Measurements from ENCODE around the gene STRBP.
"Not testable (repeated sequence)": the region's sequence is repeated elsewhere in the genome, so short reads cannot be mapped to it uniquely, and the experiment has no call there.

Gene STRBP

DNA sequence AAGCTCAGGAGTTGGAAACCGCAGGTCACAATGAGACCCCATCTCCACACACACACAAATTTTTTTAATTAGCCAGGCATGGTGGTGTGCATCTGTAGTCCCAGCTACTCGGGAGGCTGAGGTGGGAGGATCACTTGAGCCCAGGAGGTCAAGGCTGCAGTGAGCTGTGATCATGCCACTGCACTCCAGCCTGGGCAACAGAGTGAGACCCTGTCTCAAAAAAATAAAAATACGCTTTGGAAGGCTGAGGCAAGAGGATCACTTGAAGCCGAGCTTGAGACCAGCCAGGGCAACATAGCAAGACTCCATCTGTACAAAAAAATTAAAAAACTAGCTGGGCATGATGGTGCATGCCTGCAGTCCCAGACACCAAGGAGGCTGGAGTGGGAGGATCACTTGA is 19.2 kb downstream of the STRBP start:
- H3K27ac Mint-ChIP-seq, CTCF ChIA-PET, H3K36me3 Mint-ChIP-seq, H3K27me3 Mint-ChIP-seq, H3K4me1 Mint-ChIP-seq, H3K9me3 Mint-ChIP-seq, DNase-seq, H3K4me3 Mint-ChIP-seq: not testable (repeated sequence)

DNA sequence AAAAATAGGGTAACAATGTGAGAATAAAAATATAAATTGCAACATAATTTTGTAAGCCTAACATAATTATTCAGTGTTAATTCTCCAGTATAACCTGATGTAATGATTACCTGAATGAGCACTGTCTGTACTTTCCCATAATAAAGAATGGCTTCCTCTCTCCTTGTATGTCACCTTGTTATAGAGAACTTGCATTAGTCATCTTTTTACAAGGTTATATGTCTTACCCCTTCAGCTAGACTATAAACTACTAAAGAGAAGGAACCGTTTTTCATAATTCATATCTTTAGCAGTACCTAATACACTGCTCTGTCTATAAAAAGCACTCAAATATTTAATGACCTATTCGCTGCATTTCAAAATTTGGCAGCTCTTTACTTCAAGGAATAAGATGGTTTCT is 19.8 kb downstream of the STRBP start:
- H3K4me1 Mint-ChIP-seq: peaks cover 4% of the 10 kb centered on the region
- no peaks in the 10 kb centered on the region for H3K9me3 Mint-ChIP-seq
- H3K36me3 Mint-ChIP-seq: no peaks in the 10 kb centered on the region
- CTCF ChIA-PET: no interaction called here
- H3K4me3 Mint-ChIP-seq: no peak overlapping the region
- H3K27me3 Mint-ChIP-seq: no peaks in the 10 kb centered on the region
- DNase-seq: no peak
- H3K27ac Mint-ChIP-seq: no peak overlapping the region

DNA sequence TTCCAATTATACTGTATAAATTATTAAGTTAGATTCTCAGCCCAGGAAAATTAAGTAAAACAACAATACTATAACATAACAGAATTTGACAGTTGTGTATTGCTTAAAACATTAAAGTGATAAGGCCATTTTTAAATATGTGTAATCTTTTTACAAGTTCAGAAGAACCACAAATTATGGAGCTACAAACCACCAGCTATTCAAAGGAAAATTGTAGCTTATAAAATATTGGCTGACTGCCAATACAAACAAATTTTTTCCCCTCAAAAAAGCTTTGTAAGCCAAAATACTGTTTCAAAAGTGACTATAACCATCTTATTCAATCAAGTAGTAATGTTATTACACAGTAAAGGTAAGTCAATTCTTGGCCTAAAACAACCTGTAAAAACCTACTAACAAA is 21.9 kb downstream of the STRBP start:
- Mint-ChIP-seq H3K27me3 (no peaks in the 10 kb centered on the region), H3K9me3 (no peaks in the 10 kb centered on the region), H3K36me3 (no peaks in the 10 kb centered on the region), H3K4me1 (no peaks in the 10 kb centered on the region), H3K4me3 (no peak overlapping the region), H3K27ac (no peak overlapping the region)
- CTCF ChIA-PET: no interaction called here
- DNase-seq: no peak

DNA sequence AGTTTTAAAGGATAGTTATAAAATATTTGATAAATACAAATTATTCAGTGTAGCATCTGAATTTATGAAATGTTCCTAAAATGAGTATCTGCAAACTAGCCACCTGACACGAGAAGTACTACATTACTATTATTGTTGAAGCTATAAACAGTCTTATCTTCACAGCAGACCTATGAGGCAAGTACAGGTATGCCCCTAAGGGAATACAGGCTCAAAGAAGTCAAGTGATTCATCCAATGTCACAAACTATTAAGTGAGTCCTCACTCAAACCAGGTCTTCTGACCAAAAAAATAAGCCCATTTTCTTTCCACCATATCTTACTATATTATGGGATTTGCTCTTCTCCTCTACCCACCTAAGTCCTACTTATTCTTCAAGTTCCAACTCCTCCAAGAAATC is 28.7 kb downstream of the STRBP start:
- CTCF ChIA-PET: no interaction called here
- Mint-ChIP-seq H3K27ac (no peak overlapping the region), H3K27me3 (no peaks in the 10 kb centered on the region), H3K9me3 (no peaks in the 10 kb centered on the region), H3K4me1 (peaks cover 7% of the 10 kb centered on the region), H3K36me3 (no peaks in the 10 kb centered on the region), H3K4me3 (no peak overlapping the region)
- no peak for DNase-seq

DNA sequence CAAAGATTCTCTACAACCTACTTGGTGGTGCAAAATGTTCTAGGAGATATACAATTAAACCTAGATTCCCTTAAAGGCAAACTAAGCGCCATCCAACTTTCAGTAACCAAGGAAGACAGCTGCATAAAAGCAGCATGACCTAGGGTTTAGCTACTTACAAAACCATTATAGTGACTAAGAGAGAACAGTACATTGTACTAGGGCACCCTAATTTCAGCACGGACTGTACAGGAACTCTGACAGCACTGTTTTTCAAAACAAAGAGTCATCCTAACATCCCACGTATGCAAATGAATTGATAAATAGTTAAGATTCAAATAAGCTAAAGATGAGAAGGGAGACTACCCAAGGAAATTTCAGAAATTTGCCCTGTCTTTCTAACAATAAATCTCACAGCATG is 30.0 kb downstream of the STRBP start:
- no peak overlapping the region for H3K4me3 Mint-ChIP-seq
- peaks cover 11% of the 10 kb centered on the region for H3K4me1 Mint-ChIP-seq
- H3K27me3 Mint-ChIP-seq: no peaks in the 10 kb centered on the region
- no peaks in the 10 kb centered on the region for H3K36me3 Mint-ChIP-seq
- no peak overlapping the region for H3K27ac Mint-ChIP-seq
- no peak for DNase-seq
- H3K9me3 Mint-ChIP-seq: no peaks in the 10 kb centered on the region
- CTCF ChIA-PET: interaction anchor here (0.6 to 1.3 kb wide), 3 partner anchors 13 to 887 kb away, joined by 3 to 6 read pairs (median 3); no protein-coding TSS in a partner anchor

DNA sequence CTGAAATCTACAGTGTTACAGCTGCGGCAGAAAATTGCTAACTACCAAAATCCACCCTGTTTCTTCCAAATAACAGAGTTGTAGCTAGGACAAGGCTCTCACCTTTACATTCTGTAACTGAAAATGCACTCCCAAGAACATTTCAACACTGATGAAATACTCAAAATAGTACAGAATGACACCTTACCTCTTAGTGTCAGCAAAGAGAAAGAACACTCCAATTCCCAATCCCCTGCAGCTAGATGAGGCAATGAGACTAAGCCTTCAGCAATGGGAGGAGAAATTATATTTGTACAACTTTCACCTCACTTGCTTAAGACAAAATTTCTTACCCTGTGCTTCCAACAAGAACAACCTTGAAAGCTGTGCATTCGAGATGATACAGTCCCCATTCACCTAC is 31.2 kb downstream of the STRBP start:
- no peaks in the 10 kb centered on the region for H3K27me3 Mint-ChIP-seq
- peaks cover 11% of the 10 kb centered on the region for H3K4me1 Mint-ChIP-seq
- CTCF ChIA-PET: no interaction called here
- no peak for DNase-seq
- no peak overlapping the region for H3K4me3 Mint-ChIP-seq
- H3K27ac Mint-ChIP-seq: no peak overlapping the region
- H3K9me3 Mint-ChIP-seq: no peaks in the 10 kb centered on the region
- H3K36me3 Mint-ChIP-seq: no peaks in the 10 kb centered on the region

DNA sequence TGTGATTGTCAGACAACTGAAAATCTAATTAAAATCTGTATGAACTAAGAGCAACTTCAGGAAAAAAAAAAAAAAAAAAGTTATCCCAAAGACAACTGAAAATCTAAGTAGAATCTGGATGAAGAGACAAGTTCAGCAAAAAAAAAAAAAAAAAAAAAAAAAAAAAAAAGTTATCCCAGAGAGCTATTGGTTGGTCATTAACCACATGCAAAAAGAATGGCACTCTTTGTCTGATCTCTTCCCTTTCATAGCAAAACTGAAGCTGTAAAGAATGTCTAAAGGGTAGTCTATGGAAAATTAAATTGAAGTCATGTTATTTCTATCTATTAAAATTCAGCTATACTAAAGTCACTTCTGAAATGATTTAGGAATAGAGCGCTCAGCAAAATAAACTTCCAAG is 32.9 kb downstream of the STRBP start:
- Mint-ChIP-seq H3K27me3 (no peaks in the 10 kb centered on the region), H3K9me3 (no peaks in the 10 kb centered on the region), H3K4me1 (peaks cover 11% of the 10 kb centered on the region), H3K27ac (no peak overlapping the region), H3K4me3 (no peak overlapping the region), H3K36me3 (no peaks in the 10 kb centered on the region)
- no peak for DNase-seq
- CTCF ChIA-PET: interaction anchor here (0.7 to 1.0 kb wide), 2 partner anchors 8 to 213 kb away, joined by 3 read pairs; no protein-coding TSS in a partner anchor

DNA sequence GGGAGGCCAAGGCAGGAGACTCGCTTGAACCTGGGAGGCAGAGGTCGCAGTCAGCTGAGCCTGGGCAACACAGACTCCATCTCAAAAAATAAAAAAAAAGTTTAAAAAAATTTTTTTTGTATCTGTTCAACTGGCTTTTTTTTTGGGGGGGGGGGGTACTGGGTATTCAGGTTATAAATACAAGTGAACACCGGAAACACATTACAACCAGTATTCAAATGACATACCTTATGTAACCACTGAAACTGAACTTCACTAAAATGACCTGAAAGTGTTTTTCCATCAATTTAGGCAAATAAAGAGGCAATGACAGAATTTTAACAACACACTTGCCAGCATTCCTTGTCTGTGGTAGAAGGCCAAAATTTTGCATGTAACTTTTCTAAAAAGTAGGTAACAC is 33.5 kb downstream of the STRBP start:
- CTCF ChIA-PET: interaction anchor here (1.0 kb wide), 1 partner anchor 8 kb away, joined by 3 read pairs; no protein-coding TSS in a partner anchor
- H3K36me3 Mint-ChIP-seq: no peaks in the 10 kb centered on the region
- H3K4me3 Mint-ChIP-seq: no peak overlapping the region
- no peak overlapping the region for H3K27ac Mint-ChIP-seq
- peaks cover 11% of the 10 kb centered on the region for H3K4me1 Mint-ChIP-seq
- no peaks in the 10 kb centered on the region for H3K9me3 Mint-ChIP-seq
- no peaks in the 10 kb centered on the region for H3K27me3 Mint-ChIP-seq
- no peak for DNase-seq

DNA sequence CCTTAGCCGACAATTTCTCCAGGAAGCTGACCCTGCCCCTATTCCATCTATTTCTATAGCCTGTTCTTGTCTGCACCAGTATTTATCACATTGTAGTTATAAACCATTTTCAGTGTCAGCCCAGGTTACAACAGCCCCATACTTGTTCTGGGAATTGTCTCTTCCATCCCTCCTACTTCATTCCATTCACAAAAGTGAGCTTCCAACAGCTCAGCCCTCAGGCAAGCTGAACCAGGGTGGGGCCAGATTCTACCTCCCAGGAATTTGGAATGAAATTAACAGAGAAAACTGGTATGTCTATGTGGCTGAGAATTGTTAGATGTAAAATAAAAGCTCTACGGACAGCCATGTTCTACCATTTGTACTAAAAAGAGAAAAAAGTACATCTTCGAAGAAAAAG is 36.1 kb downstream of the STRBP start:
- Mint-ChIP-seq H3K4me1 (peaks cover 11% of the 10 kb centered on the region), H3K27ac (no peak overlapping the region), H3K4me3 (no peak overlapping the region), H3K36me3 (no peaks in the 10 kb centered on the region), H3K27me3 (no peaks in the 10 kb centered on the region), H3K9me3 (no peaks in the 10 kb centered on the region)
- DNase-seq: no peak
- CTCF ChIA-PET: no interaction called here

DNA sequence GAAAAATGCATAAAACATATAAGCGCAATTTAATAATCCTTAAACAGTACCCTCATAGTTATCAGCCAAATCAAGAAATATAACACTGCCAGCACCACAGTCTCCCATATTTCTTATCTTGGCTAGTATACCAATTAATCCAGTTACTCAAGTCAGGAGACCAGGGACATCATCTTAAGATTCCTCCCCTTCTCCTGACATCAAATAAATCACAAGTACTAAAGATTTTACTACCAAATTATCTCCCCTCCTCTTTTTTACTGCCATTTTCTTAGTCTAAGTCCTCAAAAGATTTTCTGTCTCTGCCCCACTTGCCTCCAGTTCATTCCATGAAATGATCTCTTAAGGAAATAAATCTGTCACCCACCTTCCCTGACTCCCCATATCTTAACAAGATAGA is 37.0 kb downstream of the STRBP start:
- Mint-ChIP-seq H3K27ac (no peak overlapping the region), H3K27me3 (no peaks in the 10 kb centered on the region)
- no peak for DNase-seq

DNA sequence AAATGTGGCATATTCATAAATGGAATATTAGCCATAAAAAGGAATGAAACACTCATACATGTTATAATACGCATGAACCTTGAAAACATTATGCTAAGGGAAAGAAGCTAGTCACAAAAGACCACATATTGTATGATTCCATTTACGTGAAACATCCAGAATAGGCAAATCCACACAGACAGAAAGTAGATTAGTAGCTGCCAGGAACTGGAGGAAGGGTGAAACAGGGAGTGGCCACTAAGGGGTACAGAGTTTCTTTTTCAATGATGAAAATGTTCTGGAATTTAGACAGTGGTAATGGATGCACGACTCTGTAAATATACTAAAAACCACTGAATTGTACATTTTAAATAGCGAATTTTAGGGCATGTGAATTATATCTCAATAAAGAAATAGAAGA is 39.4 kb downstream of the STRBP start:
- no peak for DNase-seq
- H3K9me3 Mint-ChIP-seq: no peaks in the 10 kb centered on the region
- H3K27ac Mint-ChIP-seq: no peak overlapping the region
- H3K27me3 Mint-ChIP-seq: no peaks in the 10 kb centered on the region
- CTCF ChIA-PET: no interaction called here
- peaks cover 2% of the 10 kb centered on the region for H3K36me3 Mint-ChIP-seq
- peaks cover 17% of the 10 kb centered on the region for H3K4me1 Mint-ChIP-seq
- no peak overlapping the region for H3K4me3 Mint-ChIP-seq

More for the DNA sequence above, 37.0 kb downstream of the STRBP start:
- peaks cover 11% of the 10 kb centered on the region for H3K4me1 Mint-ChIP-seq
- CTCF ChIA-PET: no interaction called here
- no peak overlapping the region for H3K4me3 Mint-ChIP-seq
- no peaks in the 10 kb centered on the region for H3K9me3 Mint-ChIP-seq
- H3K36me3 Mint-ChIP-seq: peaks cover 2% of the 10 kb centered on the region

DNA sequence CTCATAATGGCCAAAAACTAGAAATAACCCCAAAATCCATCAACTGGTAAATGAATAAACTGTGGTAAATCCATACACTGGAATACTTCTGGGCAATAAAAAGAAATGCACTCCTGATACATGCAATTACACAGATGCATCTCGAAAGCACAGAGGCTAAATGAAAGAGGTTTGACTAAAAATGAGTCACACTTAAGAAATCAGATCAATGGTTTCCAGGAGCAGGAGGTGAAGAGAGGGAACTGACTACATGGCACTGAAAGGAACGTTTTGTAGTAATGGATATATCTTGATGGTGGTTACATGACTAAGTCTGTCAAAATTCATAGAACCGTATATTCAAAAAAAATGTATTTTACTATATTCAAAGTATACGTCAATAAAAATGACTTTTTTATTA is 42.4 kb downstream of the STRBP start:
- Mint-ChIP-seq H3K27me3 (no peaks in the 10 kb centered on the region), H3K36me3 (peaks cover 2% of the 10 kb centered on the region), H3K9me3 (no peaks in the 10 kb centered on the region), H3K4me3 (no peak overlapping the region), H3K27ac (peak overlapping the region; percentile 46), H3K4me1 (peaks cover 17% of the 10 kb centered on the region)
- DNase-seq: no peak
- CTCF ChIA-PET: interaction anchor here (0.6 to 1.4 kb wide), 8 partner anchors 8 to 144 kb away, joined by 3 to 6 read pairs (median 4); no protein-coding TSS in a partner anchor

DNA sequence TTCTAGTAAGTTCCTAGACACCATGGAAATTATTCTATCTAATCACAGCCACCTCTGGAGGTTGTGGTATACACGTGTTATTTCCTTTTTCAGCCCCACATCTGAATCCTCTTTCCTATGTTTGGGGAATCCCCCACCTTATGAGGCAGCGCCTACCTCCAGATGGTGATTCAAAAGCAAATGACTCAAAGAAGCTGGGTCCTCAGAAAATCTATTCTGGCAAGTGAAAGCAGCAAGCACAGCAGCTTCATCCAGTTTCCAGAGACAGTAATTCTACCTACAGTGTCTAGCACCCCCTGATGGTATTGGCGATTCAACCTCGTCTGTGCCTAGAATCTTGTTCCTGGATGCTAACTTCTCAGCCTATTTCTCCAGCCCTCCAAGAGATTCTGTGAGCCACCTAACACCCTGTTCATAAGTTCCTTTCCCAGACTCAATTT is 43.0 kb downstream of the STRBP start:
- CTCF ChIA-PET: interaction anchor here (0.6 to 1.4 kb wide), 13 partner anchors 8 to 148 kb away, joined by 3 to 6 read pairs (median 4); no protein-coding TSS in a partner anchor
- Mint-ChIP-seq H3K27ac (peak overlapping the region; percentile 46), H3K4me3 (no peak overlapping the region)

DNA sequence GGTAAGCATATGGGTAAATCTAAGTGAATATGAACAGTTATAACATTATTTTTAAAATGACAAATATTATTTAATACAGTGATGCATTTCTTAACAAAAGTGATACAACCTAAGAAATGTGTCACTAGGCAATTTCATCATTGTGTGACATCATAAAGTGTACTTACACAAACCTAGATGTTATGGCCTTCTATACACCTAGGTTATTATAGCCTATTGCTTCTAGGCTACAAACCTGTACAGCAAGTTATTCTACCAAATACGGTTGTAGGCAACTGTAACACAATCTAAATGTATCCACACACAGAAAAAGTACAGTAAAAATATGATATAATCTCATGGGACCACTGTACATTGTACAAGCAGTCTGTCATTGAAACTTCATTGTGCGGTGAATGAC is 48.3 kb downstream of the STRBP start:
- Mint-ChIP-seq H3K27me3 (no peaks in the 10 kb centered on the region), H3K36me3 (no peaks in the 10 kb centered on the region), H3K4me3 (no peak overlapping the region), H3K4me1 (peaks cover 4% of the 10 kb centered on the region), H3K27ac (no peak overlapping the region), H3K9me3 (no peaks in the 10 kb centered on the region)
- no peak for DNase-seq
- CTCF ChIA-PET: no interaction called here

More for the DNA sequence above, 43.0 kb downstream of the STRBP start:
- DNase-seq: peak; percentile 60
- Mint-ChIP-seq H3K9me3 (no peaks in the 10 kb centered on the region), H3K27me3 (no peaks in the 10 kb centered on the region), H3K36me3 (peaks cover 2% of the 10 kb centered on the region), H3K4me1 (peaks cover 17% of the 10 kb centered on the region)

DNA sequence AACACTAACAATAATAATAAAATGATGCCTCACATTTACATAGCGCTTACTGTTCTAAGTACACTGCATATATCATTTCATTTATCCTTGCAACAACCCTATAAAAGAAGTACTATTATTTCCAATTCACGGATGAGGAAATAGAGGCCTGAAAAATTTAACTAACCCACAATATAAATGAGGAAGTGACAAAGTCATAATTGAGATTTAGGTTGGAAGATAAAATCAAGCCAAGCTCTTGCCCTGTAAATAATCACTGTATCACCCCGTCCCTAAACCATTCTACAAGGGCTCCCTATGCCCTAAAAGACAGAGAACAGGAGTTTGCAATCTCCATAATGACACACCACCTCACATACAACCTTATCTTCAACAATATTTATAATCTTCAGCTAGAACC is 49.6 kb downstream of the STRBP start:
- no peaks in the 10 kb centered on the region for H3K36me3 Mint-ChIP-seq
- no peak for DNase-seq
- CTCF ChIA-PET: no interaction called here
- no peak overlapping the region for H3K4me3 Mint-ChIP-seq
- no peaks in the 10 kb centered on the region for H3K9me3 Mint-ChIP-seq
- no peak overlapping the region for H3K27ac Mint-ChIP-seq
- no peaks in the 10 kb centered on the region for H3K4me1 Mint-ChIP-seq
- no peaks in the 10 kb centered on the region for H3K27me3 Mint-ChIP-seq

DNA sequence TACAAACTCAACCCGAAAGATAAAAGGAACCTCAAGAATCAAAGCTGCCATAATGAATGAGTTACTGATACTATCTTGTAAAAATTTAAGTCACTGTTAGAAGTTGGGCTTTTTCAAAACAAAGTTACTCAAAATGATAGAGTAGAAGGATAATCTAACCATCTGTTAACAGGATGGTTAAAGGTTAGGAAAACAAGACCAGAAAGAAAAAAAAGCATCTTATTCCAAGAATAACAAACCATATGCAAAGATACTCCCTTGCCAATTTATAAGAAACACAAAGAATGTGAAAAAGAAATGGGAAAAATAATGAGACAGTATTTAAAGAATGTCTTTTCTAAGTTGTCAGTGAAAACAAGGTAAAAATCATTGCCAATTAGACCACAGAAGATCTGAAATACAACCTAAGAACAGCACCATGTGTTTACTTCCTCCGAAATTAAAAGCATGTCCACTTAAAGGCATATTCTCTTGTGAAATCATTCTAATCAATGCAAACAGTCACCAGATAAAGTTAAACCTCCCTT is 51.2 kb downstream of the STRBP start:
- CTCF ChIA-PET: no interaction called here
- Mint-ChIP-seq H3K27me3 (no peaks in the 10 kb centered on the region), H3K27ac (no peak overlapping the region), H3K36me3 (no peaks in the 10 kb centered on the region), H3K9me3 (no peaks in the 10 kb centered on the region), H3K4me3 (no peak overlapping the region), H3K4me1 (no peaks in the 10 kb centered on the region)
- DNase-seq: no peak

Measured in activated naive CD4-positive, alpha-beta T cell treated with anti-CD3 and anti-CD28 coated beads, Interleukin-2, amount 10 ng/mL, durations not matched to agents 7 days and 5 days (primary cell).